ENCODE measurements around the gene DNAI2.

DNAI2 gene

GRCh38 chr17:74361230-74362068 lies 87.4 kb downstream of the DNAI2 start, which contains the start of gene BTBD17:
BTBD17 (minus strand) TSS chr17:74361868; CDS start chr17:74361819, 49 bp downstream.
- peaks cover 22% of the 10 kb centered on the region for H3K27me3 ChIP-seq (ENCODE audit: control insufficient read depth, insufficient read depth, low read length)

DNA sequence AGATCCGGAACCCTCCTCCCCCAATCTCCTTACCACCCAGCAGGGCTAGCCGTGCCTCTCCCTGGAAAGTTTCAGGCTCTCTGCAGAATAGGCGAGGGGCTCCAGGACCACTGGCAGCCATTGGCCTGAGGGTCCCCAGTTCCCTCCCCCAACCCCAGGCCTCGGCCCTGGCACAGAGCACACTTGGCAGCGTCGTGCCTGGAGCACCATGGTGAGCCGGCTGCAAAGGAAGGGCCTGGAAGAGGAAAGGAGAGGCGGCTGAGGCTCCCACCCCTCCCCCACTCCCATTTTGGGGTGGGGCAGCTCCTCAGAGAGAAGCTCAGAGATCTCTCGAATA lies 88.0 kb downstream of the DNAI2 start:
- Histone ChIP-seq H3K9ac (ENCODE audit: low read depth, low read length) (no peak overlapping the region), H3K27me3 (ENCODE audit: control insufficient read depth, insufficient read depth, low read length) (peaks cover 16% of the 10 kb centered on the region), H3K36me3 (ENCODE audit: control insufficient read depth, insufficient read depth, low read length) (no peaks in the 10 kb centered on the region), H3K27ac (ENCODE audit: low read depth, low read length) (peak overlapping the region; percentile 55), H3K4me1 (ENCODE audit: control insufficient read depth, insufficient read depth, low read length) (peaks cover 9% of the 10 kb centered on the region), H3K4me3 (ENCODE audit: low read depth, low read length) (no peak overlapping the region), H3K9me3 (ENCODE audit: control insufficient read depth, insufficient read depth, low read length) (no peaks in the 10 kb centered on the region)

More at GRCh38 chr17:74361230-74362068, 87.4 kb downstream of the DNAI2 start, which contains the start of gene BTBD17:
- H3K9ac ChIP-seq (ENCODE audit: low read depth, low read length): 0 out of 2 replicates have a peak within 1 kb of the TSS, but pooled peaks have one; percentile 5
- no peaks in the 10 kb centered on the region for H3K9me3 ChIP-seq (ENCODE audit: control insufficient read depth, insufficient read depth, low read length)
- H3K4me3 ChIP-seq (ENCODE audit: low read depth, low read length): 0 out of 2 replicates have a peak within 1 kb of the TSS, but pooled peaks have one; percentile 47
- peak within 1 kb of the TSS; percentile 55 for H3K27ac ChIP-seq (ENCODE audit: low read depth, low read length)
- H3K4me1 ChIP-seq (ENCODE audit: control insufficient read depth, insufficient read depth, low read length): peaks cover 9% of the 10 kb centered on the region
- H3K36me3 ChIP-seq (ENCODE audit: control insufficient read depth, insufficient read depth, low read length): no peaks in the 10 kb centered on the region

DNA sequence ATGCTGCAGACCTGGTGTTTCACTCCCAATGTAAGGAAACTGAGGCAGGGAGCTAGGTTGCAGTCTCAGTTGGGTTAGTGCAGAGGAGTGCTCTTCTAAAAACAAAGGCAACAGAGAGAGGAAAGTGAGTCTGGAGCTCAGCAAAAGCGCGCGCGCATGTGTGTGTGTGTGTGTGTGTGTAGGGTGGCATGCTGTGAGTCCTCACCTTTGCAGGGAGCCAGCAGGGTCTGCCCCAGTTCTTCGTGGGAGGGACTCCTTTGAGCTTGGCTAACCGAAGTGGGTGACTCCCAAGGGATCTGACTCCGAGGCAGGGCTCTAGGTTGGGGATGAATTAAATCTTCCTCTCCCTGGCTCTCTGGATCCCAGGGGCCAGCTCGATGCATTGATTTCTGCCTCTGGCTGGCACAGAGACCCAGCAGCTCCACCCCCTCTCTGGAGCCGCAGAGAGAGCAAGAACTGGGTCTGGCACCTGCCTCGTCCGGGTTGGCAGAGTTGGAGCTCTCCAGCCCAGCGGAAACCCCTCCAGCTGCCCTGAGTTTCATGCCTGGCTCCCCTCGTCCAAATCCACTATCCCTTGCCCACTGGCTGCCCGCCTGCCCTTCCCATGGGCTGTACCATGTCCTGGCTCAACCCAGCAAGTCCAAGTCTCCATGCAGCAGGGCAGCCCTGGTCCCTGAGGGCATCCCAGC lies 88.9 kb downstream of the DNAI2 start:
- H3K27me3 ChIP-seq (ENCODE audit: control insufficient read depth, insufficient read depth, low read length): peaks cover 7% of the 10 kb centered on the region
- H3K4me1 ChIP-seq (ENCODE audit: control insufficient read depth, insufficient read depth, low read length): peaks cover 9% of the 10 kb centered on the region

More for the DNA sequence above, 88.9 kb downstream of the DNAI2 start:
- Histone ChIP-seq H3K9ac (ENCODE audit: low read depth, low read length) (no peak overlapping the region), H3K4me3 (ENCODE audit: low read depth, low read length) (no peak overlapping the region), H3K9me3 (ENCODE audit: control insufficient read depth, insufficient read depth, low read length) (no peaks in the 10 kb centered on the region), H3K36me3 (ENCODE audit: control insufficient read depth, insufficient read depth, low read length) (no peaks in the 10 kb centered on the region), H3K27ac (ENCODE audit: low read depth, low read length) (no peak overlapping the region)

Data from HUES48 (cell line).